H1 (cell line): ENCODE measurements around the gene PPP1R1C. TPM values are rescaled to one million over a fixed set of nuclear protein-coding genes. Genes with fewer than 3 reads are reported as not detected.

Experiments used
- CHD2 ChIP-seq: IDR thresholded peaks from 2 replicates; pipeline ENCODE4 v1.6.1; 2012; ENCODE audit warnings: low read length, improper control_type of control experiment
- CHD7 ChIP-seq: fragments of 300-600 bp; sonication (generic); IDR thresholded peaks from 2 replicates; pipeline ENCODE4 v1.7.1; 2012; ENCODE audit warnings: low read length, moderate library complexity, mild to moderate bottlenecking, inconsistent platforms; ENCODE audit not compliant: insufficient replicate concordance
- CTBP2 ChIP-seq: IDR thresholded peaks from 2 replicates; pipeline ENCODE4 v1.7.0; 2011; ENCODE audit warnings: borderline replicate concordance, mild to moderate bottlenecking, moderate library complexity, mixed read lengths, low read length; ENCODE audit not compliant: insufficient read depth, insufficient read length
- E2F6 ChIP-seq: IDR thresholded peaks from 2 replicates; pipeline ENCODE4 v1.6.1; 2012; ENCODE audit warnings: inconsistent platforms
- JUN ChIP-seq: IDR thresholded peaks from 2 replicates; pipeline ENCODE4 v1.6.1; 2011; ENCODE audit warnings: low read depth, mild to moderate bottlenecking, improper control_type of control experiment, low read length
- SIN3A ChIP-seq, 2 experiments: IDR thresholded peaks in 1 of 2; conservative IDR thresholded peaks in 1 of 2; 2 replicates each; pipeline ENCODE4 v1.6.1; 2011 to 2012; ENCODE audit warnings: low read length in 2 of 2, improper control_type of control experiment in 1 of 2, low read depth in 1 of 2, mild to moderate bottlenecking in 1 of 2
- SIX5 ChIP-seq: IDR thresholded peaks from 2 replicates; pipeline ENCODE4 v1.6.1; 2011; ENCODE audit warnings: mild to moderate bottlenecking, low read depth, low read length
- TCF12 ChIP-seq: IDR thresholded peaks from 2 replicates; pipeline ENCODE4 v1.6.1; 2011; ENCODE audit warnings: low read depth, mild to moderate bottlenecking, low read length
- polyA plus RNA-seq, 7 experiments: library from polyadenylated mRNA; depleted of rRNA in 3 of 7; stranded (reverse) in 5 of 7; unstranded in 2 of 7; fragments of >200 nt in 5 of 7; fragments of 200-250 nt in 2 of 7; gene quantifications; 1 replicate in 5 of 7; 2 replicates in 1 of 7; 4 replicates in 1 of 7; pipeline versions ENCODE4 v1.2.1 to v1.2.3, GENCODE V29; 2011 to 2013; ENCODE audit warnings: missing spikeins in 2 of 7, mixed read lengths in 2 of 7
- total RNA-seq: library from RNA; stranded (reverse); fragmentation: NEBNext Ultra II Directional; extraction: Animal tissue kit (Norgen Biotek cat#: 25700); gene quantifications from 2 replicates; pipeline ENCODE4 v1.2.1, GENCODE V29; 2021

The PPP1R1C gene
- total and polyA plus RNA-seq, 2 of the 8 experiments (the other 6 are each of a cell fraction or from before 2014, with no cell fraction given) = 1.3 to 5.3 TPM

- no peak for TF ChIP-seq CHD7
- no peak for TF ChIP-seq SIX5
- no peak for TF ChIP-seq E2F6
- TF ChIP-seq SIN3A (conservative IDR thresholded peaks at IDR 0.05 in 1 of 2, IDR thresholded peaks at IDR 0.05 in 1 of 2; ENCODE audit: low read depth in 1 of 2, low read length in 2 of 2) = no peak
- TF ChIP-seq TCF12 = no peak
- no peak for TF ChIP-seq CTBP2
- TF ChIP-seq CHD2 = no peak
- no peak for TF ChIP-seq JUN
Measured at GRCh38 chr2:182148344-182148743, 162.7 kb downstream of the PPP1R1C start (continued).
